Upper lobe of right lung (tissue), 1 donor: ENCODE data around the gene FCAMR. TPM values are rescaled to one million over a fixed set of nuclear protein-coding genes. Genes with fewer than 3 reads are reported as not detected.
A peak's percentile ranks its signal among the peaks of the same experiment; 100 is the strongest.

Experiments used
- ATAC-seq: fragments of 200-7000 bp; cut with Tn5 transposase; one replicate; pipeline ENCODE4 v1.9.1; 2020; ENCODE audit warnings: mild to moderate bottlenecking, moderate library complexity
- DNase-seq: peaks from one replicate; pipeline ENCODE4 v3.0.0-alpha.2; 2020
- H3K27ac ChIP-seq: fragments of 200-600 bp; one replicate; pipeline ENCODE4 v1.8.0; 2022
- H3K27me3 ChIP-seq: fragments of 200-600 bp; one replicate; pipeline ENCODE4 v1.8.0; 2022; ENCODE audit warnings: mild to moderate bottlenecking
- H3K36me3 ChIP-seq: fragments of 200-600 bp; one replicate; pipeline ENCODE4 v1.8.0; 2022
- H3K4me1 ChIP-seq: fragments of 200-600 bp; one replicate; pipeline ENCODE4 v1.8.0; 2022
- H3K4me3 ChIP-seq: fragments of 200-600 bp; one replicate; pipeline ENCODE4 v1.8.0; 2022; ENCODE audit warnings: mild to moderate bottlenecking
- H3K9me3 ChIP-seq: fragments of 200-600 bp; one replicate; pipeline ENCODE4 v1.8.0; 2022
- intact Hi-C: fragments of 100-400 bp; cut with DNase I; formaldehyde crosslinking; loops from one replicate; pipeline ENCODE4 v1.11.0; 2022
- total RNA-seq: library from RNA; stranded (reverse); fragmentation: NEBNext Ultra II Directional; extraction: Animal tissue kit (Norgen Biotek cat#: 25700); gene quantifications from one replicate; pipeline ENCODE4 v1.2.1, GENCODE V29; 2021
- TF ChIP-seq, protein P1 (sequence below): fragments of 200-600 bp; IDR thresholded peaks from one replicate; pipeline ENCODE4 v1.8.0; 2022; ENCODE audit warnings: antibody characterized with exemption
- donor health status: DM: no; HTN: yes; CAD: no; lungs with severe emphysema.

The FCAMR gene
- total RNA-seq, 1 donor from 2014 or later = not detected

DNA sequence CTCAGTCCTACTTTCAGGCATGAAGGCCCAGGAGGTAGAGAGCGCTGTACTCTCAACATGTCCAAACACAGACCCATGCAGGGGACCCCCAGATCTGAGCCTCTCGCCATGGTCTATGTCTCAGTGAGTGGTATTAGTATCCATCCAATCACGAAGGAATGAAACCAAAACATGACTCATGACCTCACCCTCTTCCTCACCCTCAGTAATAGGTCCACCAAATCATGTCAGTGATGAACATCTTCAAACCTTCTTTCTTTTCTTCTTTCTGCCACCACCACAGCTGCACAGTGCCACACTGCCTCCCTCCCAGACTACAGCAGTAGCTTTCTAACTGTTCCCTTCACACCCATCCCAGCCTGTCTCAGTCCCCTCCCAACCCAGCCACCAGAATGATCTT is 45.5 kb upstream of the FCAMR start:
- H3K4me1 ChIP-seq = peaks cover 8% of the 10 kb centered on the region
- no peak overlapping the region for H3K27ac ChIP-seq
- no peaks in the 10 kb centered on the region for H3K27me3 ChIP-seq
- no peak overlapping the region for H3K4me3 ChIP-seq
- no peaks in the 10 kb centered on the region for H3K9me3 ChIP-seq
- no peaks in the 10 kb centered on the region for H3K36me3 ChIP-seq
- DNase-seq (no peak), ATAC-seq (no peak)
- intact Hi-C loops = no loop called here
- TF ChIP-seq, protein P1, sequence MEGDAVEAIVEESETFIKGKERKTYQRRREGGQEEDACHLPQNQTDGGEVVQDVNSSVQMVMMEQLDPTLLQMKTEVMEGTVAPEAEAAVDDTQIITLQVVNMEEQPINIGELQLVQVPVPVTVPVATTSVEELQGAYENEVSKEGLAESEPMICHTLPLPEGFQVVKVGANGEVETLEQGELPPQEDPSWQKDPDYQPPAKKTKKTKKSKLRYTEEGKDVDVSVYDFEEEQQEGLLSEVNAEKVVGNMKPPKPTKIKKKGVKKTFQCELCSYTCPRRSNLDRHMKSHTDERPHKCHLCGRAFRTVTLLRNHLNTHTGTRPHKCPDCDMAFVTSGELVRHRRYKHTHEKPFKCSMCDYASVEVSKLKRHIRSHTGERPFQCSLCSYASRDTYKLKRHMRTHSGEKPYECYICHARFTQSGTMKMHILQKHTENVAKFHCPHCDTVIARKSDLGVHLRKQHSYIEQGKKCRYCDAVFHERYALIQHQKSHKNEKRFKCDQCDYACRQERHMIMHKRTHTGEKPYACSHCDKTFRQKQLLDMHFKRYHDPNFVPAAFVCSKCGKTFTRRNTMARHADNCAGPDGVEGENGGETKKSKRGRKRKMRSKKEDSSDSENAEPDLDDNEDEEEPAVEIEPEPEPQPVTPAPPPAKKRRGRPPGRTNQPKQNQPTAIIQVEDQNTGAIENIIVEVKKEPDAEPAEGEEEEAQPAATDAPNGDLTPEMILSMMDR = no peak

DNA sequence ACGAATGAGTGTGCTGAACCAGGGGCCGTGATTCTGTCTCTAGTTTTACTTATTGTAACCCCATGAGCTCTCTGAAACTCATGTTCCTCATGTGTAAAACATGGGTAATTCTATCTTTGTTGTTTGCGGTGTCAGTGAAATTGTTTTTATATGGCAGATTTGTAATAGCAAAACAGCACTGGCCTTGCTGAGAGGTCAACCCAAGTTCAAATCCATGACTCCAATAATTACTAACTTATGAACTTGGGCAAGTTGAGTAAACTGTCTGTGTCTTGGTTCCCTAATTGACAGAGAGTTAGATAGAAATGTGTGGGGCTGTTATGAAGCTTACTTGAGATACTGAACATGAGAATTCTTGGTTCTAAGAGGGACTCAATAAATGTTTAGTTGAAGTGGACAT is 44.5 kb upstream of the FCAMR start:
- TF ChIP-seq, protein P1 = no peak
- no peak for DNase-seq
- intact Hi-C loops = no loop called here
- Histone ChIP-seq H3K4me1 (peaks cover 8% of the 10 kb centered on the region), H3K27me3 (no peaks in the 10 kb centered on the region), H3K9me3 (no peaks in the 10 kb centered on the region), H3K36me3 (no peaks in the 10 kb centered on the region), H3K4me3 (no peak overlapping the region), H3K27ac (no peak overlapping the region)
- ATAC-seq = no peak

DNA sequence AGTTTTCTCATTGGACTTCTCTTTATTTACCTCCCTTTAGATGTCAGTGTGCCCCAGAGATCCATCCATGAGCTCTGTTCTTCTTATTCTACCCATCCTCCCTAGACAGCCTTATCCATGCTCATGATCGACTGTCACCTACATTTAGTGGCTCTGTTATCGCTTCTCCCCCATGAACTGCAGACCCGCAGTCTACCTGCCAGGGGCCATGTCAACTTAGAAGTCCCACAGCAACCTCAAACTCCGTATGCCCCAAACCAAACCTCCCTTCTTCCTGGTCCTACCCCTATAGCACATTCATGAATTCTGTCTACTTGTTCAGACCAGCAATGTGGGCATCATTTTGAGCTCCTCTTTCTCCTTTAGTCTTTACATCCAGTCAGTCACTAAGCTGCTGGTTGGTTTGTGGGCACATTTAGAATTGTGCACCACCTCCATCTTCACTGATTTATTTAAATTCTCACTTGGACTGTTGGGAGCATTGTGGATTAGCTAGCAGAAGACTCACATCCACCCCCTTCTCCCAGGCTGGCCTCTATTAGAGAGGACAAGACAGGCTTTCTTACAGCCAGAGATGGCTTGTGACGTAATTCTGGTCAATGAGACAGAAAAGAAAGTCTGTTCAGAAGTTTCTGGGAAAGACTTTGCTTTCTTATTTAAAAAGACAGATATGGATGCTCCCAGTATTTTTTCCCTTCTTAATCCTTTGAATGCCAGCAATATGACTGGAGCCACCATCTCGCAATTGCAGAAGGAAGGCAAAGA is 43.2 kb upstream of the FCAMR start:
- Histone ChIP-seq H3K4me3 (no peak overlapping the region), H3K36me3 (no peaks in the 10 kb centered on the region), H3K27me3 (no peaks in the 10 kb centered on the region), H3K27ac (no peak overlapping the region), H3K4me1 (peaks cover 16% of the 10 kb centered on the region), H3K9me3 (no peaks in the 10 kb centered on the region)
- intact Hi-C loops = no loop called here
- ATAC-seq = no peak
- DNase-seq = no peak
- TF ChIP-seq, protein P1 = no peak

DNA sequence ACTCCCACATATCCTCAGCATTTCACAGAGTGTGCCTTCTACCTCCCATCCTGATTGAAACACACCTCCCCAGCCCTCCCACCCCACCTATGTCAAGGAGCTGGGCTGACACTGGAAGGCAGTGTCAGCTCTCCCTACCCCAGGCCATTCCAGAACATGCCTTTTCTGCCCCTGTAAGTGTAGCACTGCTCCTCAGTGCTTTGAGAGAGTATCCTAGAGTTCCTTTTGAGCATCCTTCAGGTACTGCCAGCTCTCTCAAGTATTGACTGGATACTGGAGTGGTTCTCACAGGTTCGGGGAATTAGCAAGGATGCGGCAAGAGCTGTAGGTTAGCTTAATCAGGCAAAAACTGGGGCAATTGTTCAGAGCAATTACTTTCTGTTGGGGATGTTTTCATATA is 40.5 kb upstream of the FCAMR start:
- intact Hi-C loops = no loop called here
- ATAC-seq (peak; percentile 73), DNase-seq (no peak)
- Histone ChIP-seq H3K27ac (peak overlapping the region; percentile 77), H3K9me3 (no peaks in the 10 kb centered on the region), H3K4me3 (no peak overlapping the region), H3K27me3 (no peaks in the 10 kb centered on the region), H3K36me3 (no peaks in the 10 kb centered on the region), H3K4me1 (peaks cover 16% of the 10 kb centered on the region)
- TF ChIP-seq, protein P1 = no peak

- TF ChIP-seq, protein P1 = no peak
- Histone ChIP-seq H3K4me3 (no peak overlapping the region), H3K27ac (peak overlapping the region; percentile 77), H3K9me3 (no peaks in the 10 kb centered on the region), H3K27me3 (no peaks in the 10 kb centered on the region), H3K4me1 (peaks cover 21% of the 10 kb centered on the region), H3K36me3 (no peaks in the 10 kb centered on the region)
- ATAC-seq (peak; percentile 83), DNase-seq (no peak)
- intact Hi-C loops = no loop called here
Observed at GRCh38 chr1:207009945-207010344, 39.7 kb upstream of the FCAMR start.
